Bronchial epithelial cell (primary cell): Measurements from ENCODE around the gene MGAT5. TPM values are rescaled to one million over a fixed set of nuclear protein-coding genes. Genes with fewer than 3 reads are reported as not detected.

ENCODE experiments used
- DNase-seq: peaks from one replicate; pipeline ENCODE4 v3.0.0-alpha.2; 2010; ENCODE audit warnings: low read depth
- FAIRE-seq: peaks from 2 replicates; lab custom pipeline; 2011; peaks lifted over from hg19 to GRCh38; lab: Jason Lieb, UNC
- H3K27me3 ChIP-seq: 2 replicates; pipeline ENCODE4 v1.5.1; 2011; ENCODE audit warnings: low read length; ENCODE audit not compliant: control insufficient read depth, insufficient read depth
- H3K36me3 ChIP-seq: 2 replicates; pipeline ENCODE4 v1.5.1; 2011; ENCODE audit warnings: low read length; ENCODE audit not compliant: control insufficient read depth, insufficient read depth
- H3K4me3 ChIP-seq: 2 replicates; pipeline ENCODE4 v1.5.1; 2011; ENCODE audit warnings: mild to moderate bottlenecking, low read depth, low read length, control low read depth
- total RNA-seq: library from RNA; depleted of rRNA; stranded (reverse); fragments of >200 nt; gene quantifications from 2 replicates; pipeline ENCODE4 v1.2.1, GENCODE V29; 2014
- TF ChIP-seq, protein P1 (sequence below): IDR thresholded peaks from 2 replicates; pipeline ENCODE4 v1.5.1; 2011; ENCODE audit warnings: mild to moderate bottlenecking, moderate library complexity, low read length, control low read depth, inconsistent platforms; ENCODE audit not compliant: insufficient read depth, severe bottlenecking

Gene MGAT5
- total RNA-seq, 1 donor from 2014 or later: 48.7 TPM

DNA sequence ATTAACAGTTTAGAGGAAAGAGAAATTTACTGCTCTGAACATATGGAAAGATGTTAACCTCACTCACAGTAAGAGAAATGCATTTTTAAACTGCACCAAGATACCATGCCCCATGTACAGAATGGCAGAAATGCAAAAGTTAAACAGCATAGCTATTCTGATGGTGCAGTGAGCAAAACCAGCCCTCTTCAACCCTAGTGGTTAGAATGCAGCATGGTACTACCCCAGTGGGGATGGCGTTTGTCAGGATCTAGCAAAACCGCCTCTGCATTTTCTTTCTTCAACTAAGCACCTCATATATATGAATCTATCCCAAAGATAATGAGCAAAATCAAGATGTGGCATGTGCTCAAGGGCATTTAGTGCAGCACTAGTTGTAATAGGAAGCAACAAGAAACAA, 98.0 kb downstream of the MGAT5 start:
- DNase-seq: no peak
- H3K27me3 ChIP-seq: no peaks in the 10 kb centered on the region
- no peak overlapping the region for H3K4me3 ChIP-seq
- FAIRE-seq: no peak
- TF ChIP-seq, protein P1, sequence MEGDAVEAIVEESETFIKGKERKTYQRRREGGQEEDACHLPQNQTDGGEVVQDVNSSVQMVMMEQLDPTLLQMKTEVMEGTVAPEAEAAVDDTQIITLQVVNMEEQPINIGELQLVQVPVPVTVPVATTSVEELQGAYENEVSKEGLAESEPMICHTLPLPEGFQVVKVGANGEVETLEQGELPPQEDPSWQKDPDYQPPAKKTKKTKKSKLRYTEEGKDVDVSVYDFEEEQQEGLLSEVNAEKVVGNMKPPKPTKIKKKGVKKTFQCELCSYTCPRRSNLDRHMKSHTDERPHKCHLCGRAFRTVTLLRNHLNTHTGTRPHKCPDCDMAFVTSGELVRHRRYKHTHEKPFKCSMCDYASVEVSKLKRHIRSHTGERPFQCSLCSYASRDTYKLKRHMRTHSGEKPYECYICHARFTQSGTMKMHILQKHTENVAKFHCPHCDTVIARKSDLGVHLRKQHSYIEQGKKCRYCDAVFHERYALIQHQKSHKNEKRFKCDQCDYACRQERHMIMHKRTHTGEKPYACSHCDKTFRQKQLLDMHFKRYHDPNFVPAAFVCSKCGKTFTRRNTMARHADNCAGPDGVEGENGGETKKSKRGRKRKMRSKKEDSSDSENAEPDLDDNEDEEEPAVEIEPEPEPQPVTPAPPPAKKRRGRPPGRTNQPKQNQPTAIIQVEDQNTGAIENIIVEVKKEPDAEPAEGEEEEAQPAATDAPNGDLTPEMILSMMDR: no peak
- no peaks in the 10 kb centered on the region for H3K36me3 ChIP-seq

GRCh38 chr2:134352844-134353243, 99.0 kb downstream of the MGAT5 start:
- TF ChIP-seq, protein P1: no peak
- FAIRE-seq (no peak), DNase-seq (no peak)
- H3K27me3 ChIP-seq: no peaks in the 10 kb centered on the region
- no peaks in the 10 kb centered on the region for H3K36me3 ChIP-seq
- H3K4me3 ChIP-seq: no peak overlapping the region

DNA sequence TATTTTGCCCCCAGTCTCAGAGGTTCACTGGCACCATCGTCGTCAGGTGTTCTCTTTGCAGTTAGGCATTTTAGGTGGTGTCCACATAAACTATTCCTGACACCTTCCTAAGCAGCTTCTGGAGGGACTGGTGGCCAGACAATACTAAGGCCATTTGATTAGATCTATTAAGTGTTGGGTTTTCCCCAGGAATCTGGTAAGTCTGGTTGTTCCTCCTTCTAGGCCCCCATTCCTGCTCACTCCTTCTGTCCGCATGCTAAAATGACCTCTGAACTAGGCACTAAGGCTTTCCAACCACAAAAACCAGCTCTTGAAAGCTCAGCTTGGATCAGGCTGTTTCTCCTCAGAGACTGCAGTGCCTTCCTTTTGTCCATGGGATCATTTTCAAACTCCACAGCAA, 100.7 kb downstream of the MGAT5 start:
- no peak for FAIRE-seq
- H3K27me3 ChIP-seq: no peaks in the 10 kb centered on the region
- no peak overlapping the region for H3K4me3 ChIP-seq
- no peak for DNase-seq
- no peaks in the 10 kb centered on the region for H3K36me3 ChIP-seq
- TF ChIP-seq, protein P1: no peak

GRCh38 chr2:134357814-134358213, 103.9 kb downstream of the MGAT5 start:
- peaks cover under 1% of the 10 kb centered on the region for H3K36me3 ChIP-seq
- DNase-seq: no peak
- no peak overlapping the region for H3K4me3 ChIP-seq
- TF ChIP-seq, protein P1: no peak
- FAIRE-seq: no peak
- no peaks in the 10 kb centered on the region for H3K27me3 ChIP-seq

GRCh38 chr2:134359367-134360081, 105.7 kb downstream of the MGAT5 start:
- peak; percentile 22 for DNase-seq
- TF ChIP-seq, protein P1: no peak
- H3K27me3 ChIP-seq: no peaks in the 10 kb centered on the region
- peaks cover 1% of the 10 kb centered on the region for H3K36me3 ChIP-seq
- no peak overlapping the region for H3K4me3 ChIP-seq
- FAIRE-seq: no peak
